Fibroblast of lung (primary cell): ENCODE data around the gene PFKFB3. TPM values are rescaled to one million over a fixed set of nuclear protein-coding genes. Genes with fewer than 3 reads are reported as not detected.
"Not testable (repeated sequence)": the region's sequence is repeated elsewhere in the genome, so short reads cannot be mapped to it uniquely, and the experiment has no call there.

Source experiments
- DNase-seq, 2 donors: peaks; one replicate each; pipeline versions ENCODE4 v3.0.0 to v3.0.0-alpha.2; 2010; ENCODE audit warnings: low read depth in 2 of 2
- H2AFZ ChIP-seq: 2 replicates; pipeline ENCODE4 v1.5.1; 2012; ENCODE audit warnings: low read length, control low read depth, inconsistent platforms
- H3K27ac ChIP-seq: 2 replicates; pipeline ENCODE4 v1.5.1; 2011; ENCODE audit warnings: low read length, control low read depth; ENCODE audit not compliant: insufficient read depth
- H3K27me3 ChIP-seq: 2 replicates; pipeline ENCODE4 v1.5.1; 2011; ENCODE audit warnings: mild to moderate bottlenecking, low read length; ENCODE audit not compliant: control insufficient read depth, insufficient read depth
- H3K36me3 ChIP-seq: 2 replicates; pipeline ENCODE4 v1.5.1; 2011; ENCODE audit warnings: low read length; ENCODE audit not compliant: control insufficient read depth, insufficient read depth
- H3K4me1 ChIP-seq: 2 replicates; pipeline ENCODE4 v1.5.1; 2011; ENCODE audit warnings: low read length; ENCODE audit not compliant: control insufficient read depth, insufficient read depth; ENCODE audit errors: extremely low read depth
- H3K4me2 ChIP-seq: 2 replicates; pipeline ENCODE4 v1.5.1; 2011; ENCODE audit warnings: low read length, control low read depth; ENCODE audit not compliant: insufficient read depth; ENCODE audit errors: extremely low read depth
- H3K4me3 ChIP-seq, 4 experiments: fragments of 200-600 bp in 1 of 4; sonication (generic) in 1 of 4; replicated peaks in 1 of 4; 2 replicates each; pipeline ENCODE4 v1.5.1; 2011 to 2016; ENCODE audit warnings: low read length in 4 of 4, low read depth in 3 of 4, mild to moderate bottlenecking in 3 of 4, control low read depth in 2 of 4, inconsistent platforms in 1 of 4, mixed read lengths in 1 of 4; ENCODE audit not compliant: insufficient read depth in 1 of 4; ENCODE audit errors: control extremely low read depth in 1 of 4
- H3K79me2 ChIP-seq: 2 replicates; pipeline ENCODE4 v1.5.1; 2012; ENCODE audit warnings: mild to moderate bottlenecking, low read length, inconsistent platforms; ENCODE audit not compliant: control insufficient read depth, insufficient read depth
- H3K9ac ChIP-seq: 2 replicates; pipeline ENCODE4 v1.5.1; 2011; ENCODE audit warnings: mild to moderate bottlenecking, low read length, control low read depth; ENCODE audit not compliant: insufficient read depth
- H3K9me3 ChIP-seq: 2 replicates; pipeline ENCODE4 v1.5.1; 2012; ENCODE audit warnings: low read depth, low read length; ENCODE audit not compliant: control insufficient read depth, insufficient read depth
- H4K20me1 ChIP-seq: 2 replicates; pipeline ENCODE4 v1.5.1; 2011; ENCODE audit warnings: low read length; ENCODE audit not compliant: control insufficient read depth, insufficient read depth; ENCODE audit errors: extremely low read depth
- EZH2 ChIP-seq: IDR thresholded peaks from 2 replicates; pipeline ENCODE4 v1.5.1; 2012; ENCODE audit warnings: low read length, control low read depth, mild to moderate bottlenecking; ENCODE audit errors: missing control alignments
- polyA plus RNA-seq, 2 donors: library from polyadenylated mRNA; depleted of rRNA in 1 of 2; stranded (reverse) in 1 of 2; unstranded in 1 of 2; fragments of >200 nt; gene quantifications; 2 replicates each; pipeline ENCODE4 v1.2.1, GENCODE V29; 2011 to 2012; ENCODE audit warnings: missing spikeins in 1 of 2
- total RNA-seq: library from RNA; depleted of rRNA; stranded (reverse); fragments of >200 nt; gene quantifications from 2 replicates; pipeline ENCODE4 v1.2.1, GENCODE V29; 2014
- TF ChIP-seq, protein P1 (sequence below), 2 donors: IDR thresholded peaks in 1 of 2; conservative IDR thresholded peaks in 1 of 2; 1 replicate in 1 of 2; 2 replicates in 1 of 2; pipeline ENCODE4 v1.5.1; 2011 to 2012; ENCODE audit warnings: low read length in 2 of 2, control low read depth in 1 of 2, inconsistent platforms in 1 of 2, low read depth in 1 of 2, mild to moderate bottlenecking in 1 of 2

Gene PFKFB3
- total and polyA plus RNA-seq, 2 donors (not counting 1 experiment from before 2014, with no cell fraction given), result 14.2 to 25.8 TPM

DNA sequence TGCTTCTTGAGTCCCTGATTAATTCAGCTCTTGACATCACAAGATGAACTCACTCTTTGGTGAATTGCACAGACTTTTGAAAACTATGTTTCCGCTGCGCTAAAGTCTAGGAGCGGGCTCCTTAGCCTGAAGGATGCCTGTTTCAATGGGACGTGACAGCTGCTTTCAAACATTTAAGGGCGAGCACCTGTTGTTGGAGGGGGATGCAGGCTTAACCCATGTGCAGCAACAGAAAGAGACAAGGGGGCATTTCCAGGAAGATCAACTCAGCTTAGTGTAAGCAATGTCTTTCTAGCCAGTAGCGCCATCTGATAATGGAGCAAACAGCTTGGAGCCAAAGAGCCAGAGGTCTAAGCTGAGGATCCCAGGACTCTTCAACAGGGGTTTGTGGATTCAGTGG is 8.4 kb upstream of the PFKFB3 start:
- Histone ChIP-seq H3K36me3 (no peaks in the 10 kb centered on the region), H3K9ac (no peak overlapping the region), H2AFZ (no peak overlapping the region), H3K4me2 (no peak overlapping the region), H3K27ac (no peak overlapping the region), H3K4me1 (peaks cover 8% of the 10 kb centered on the region), H3K4me3 (no peak overlapping the region), H3K27me3 (no peaks in the 10 kb centered on the region), H4K20me1 (no peaks in the 10 kb centered on the region), H3K79me2 (no peaks in the 10 kb centered on the region), H3K9me3 (no peaks in the 10 kb centered on the region)
- DNase-seq, result no peak
- TF ChIP-seq, protein P1, sequence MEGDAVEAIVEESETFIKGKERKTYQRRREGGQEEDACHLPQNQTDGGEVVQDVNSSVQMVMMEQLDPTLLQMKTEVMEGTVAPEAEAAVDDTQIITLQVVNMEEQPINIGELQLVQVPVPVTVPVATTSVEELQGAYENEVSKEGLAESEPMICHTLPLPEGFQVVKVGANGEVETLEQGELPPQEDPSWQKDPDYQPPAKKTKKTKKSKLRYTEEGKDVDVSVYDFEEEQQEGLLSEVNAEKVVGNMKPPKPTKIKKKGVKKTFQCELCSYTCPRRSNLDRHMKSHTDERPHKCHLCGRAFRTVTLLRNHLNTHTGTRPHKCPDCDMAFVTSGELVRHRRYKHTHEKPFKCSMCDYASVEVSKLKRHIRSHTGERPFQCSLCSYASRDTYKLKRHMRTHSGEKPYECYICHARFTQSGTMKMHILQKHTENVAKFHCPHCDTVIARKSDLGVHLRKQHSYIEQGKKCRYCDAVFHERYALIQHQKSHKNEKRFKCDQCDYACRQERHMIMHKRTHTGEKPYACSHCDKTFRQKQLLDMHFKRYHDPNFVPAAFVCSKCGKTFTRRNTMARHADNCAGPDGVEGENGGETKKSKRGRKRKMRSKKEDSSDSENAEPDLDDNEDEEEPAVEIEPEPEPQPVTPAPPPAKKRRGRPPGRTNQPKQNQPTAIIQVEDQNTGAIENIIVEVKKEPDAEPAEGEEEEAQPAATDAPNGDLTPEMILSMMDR (conservative IDR thresholded peaks at IDR 0.05 in 1 of 2, IDR thresholded peaks at IDR 0.05 in 1 of 2; ENCODE audit: low read depth in 1 of 2, low read length in 2 of 2), result no peak
- TF ChIP-seq EZH2, result no peak

DNA sequence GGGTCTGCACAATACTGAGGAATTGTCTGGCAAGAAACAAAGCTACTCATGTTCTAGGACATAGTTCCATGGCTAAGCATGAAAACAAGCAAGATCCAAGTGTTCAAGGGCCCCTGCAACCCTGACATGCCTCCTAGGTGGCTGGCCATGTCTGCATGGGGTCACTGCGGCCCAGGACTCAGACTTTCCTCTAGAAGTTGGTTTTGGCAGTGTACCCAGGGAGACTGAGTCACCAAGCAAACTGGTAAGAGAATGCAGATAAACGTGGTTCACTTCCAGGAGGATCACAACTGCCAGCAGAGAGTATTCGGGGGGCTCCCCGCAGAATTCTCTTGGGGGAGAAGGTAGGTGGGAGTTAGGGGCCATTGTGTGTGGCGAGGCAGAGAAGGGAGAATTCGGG is 7.4 kb upstream of the PFKFB3 start:
- peak in 1 of 2 donors; percentile 90 for DNase-seq
- no peak for TF ChIP-seq EZH2
- TF ChIP-seq, protein P1 (conservative IDR thresholded peaks at IDR 0.05 in 1 of 2, IDR thresholded peaks at IDR 0.05 in 1 of 2; ENCODE audit: low read depth in 1 of 2, low read length in 2 of 2), result no peak

DNA sequence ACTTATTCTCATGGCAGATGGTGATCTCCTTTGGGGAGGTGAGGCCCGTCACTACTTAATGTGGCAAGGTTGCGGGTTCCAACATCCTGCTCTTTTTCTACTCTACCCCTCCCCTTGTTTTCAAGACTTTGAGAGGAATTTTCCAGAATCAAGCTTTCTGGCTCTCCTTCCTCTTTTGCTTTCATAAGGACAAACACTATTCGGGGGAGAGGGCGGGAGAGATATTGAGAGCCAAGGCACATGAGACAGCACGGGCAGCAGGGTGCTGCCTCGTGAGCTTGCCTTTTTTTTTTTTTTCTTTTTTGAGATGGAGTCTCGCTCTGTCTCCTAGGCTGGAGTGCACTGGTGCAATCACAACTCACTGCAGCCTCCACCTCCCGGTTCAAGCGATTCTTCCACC is 6.9 kb upstream of the PFKFB3 start:
- Histone ChIP-seq H3K36me3 (no peaks in the 10 kb centered on the region), H3K9ac (no peak overlapping the region), H3K4me2 (peak overlapping the region; percentile 66), H3K9me3 (no peaks in the 10 kb centered on the region), H3K79me2 (no peaks in the 10 kb centered on the region), H4K20me1 (no peaks in the 10 kb centered on the region), H2AFZ (no peak overlapping the region), H3K27me3 (no peaks in the 10 kb centered on the region), H3K4me1 (peaks cover 10% of the 10 kb centered on the region), H3K27ac (no peak overlapping the region), H3K4me3 (no peak overlapping the region)
- TF ChIP-seq, protein P1 (conservative IDR thresholded peaks at IDR 0.05 in 1 of 2, IDR thresholded peaks at IDR 0.05 in 1 of 2; ENCODE audit: low read depth in 1 of 2, low read length in 2 of 2), result no peak
- TF ChIP-seq EZH2, result no peak
- DNase-seq, result peak; percentile 26 to 42

More for the DNA sequence above, 7.4 kb upstream of the PFKFB3 start:
- Histone ChIP-seq H3K36me3 (no peaks in the 10 kb centered on the region), H2AFZ (no peak overlapping the region), H3K27ac (no peak overlapping the region), H4K20me1 (no peaks in the 10 kb centered on the region), H3K4me1 (peaks cover 8% of the 10 kb centered on the region), H3K9me3 (no peaks in the 10 kb centered on the region), H3K27me3 (no peaks in the 10 kb centered on the region), H3K4me3 (no peak overlapping the region), H3K9ac (no peak overlapping the region), H3K4me2 (peak overlapping the region; percentile 66), H3K79me2 (no peaks in the 10 kb centered on the region)

DNA sequence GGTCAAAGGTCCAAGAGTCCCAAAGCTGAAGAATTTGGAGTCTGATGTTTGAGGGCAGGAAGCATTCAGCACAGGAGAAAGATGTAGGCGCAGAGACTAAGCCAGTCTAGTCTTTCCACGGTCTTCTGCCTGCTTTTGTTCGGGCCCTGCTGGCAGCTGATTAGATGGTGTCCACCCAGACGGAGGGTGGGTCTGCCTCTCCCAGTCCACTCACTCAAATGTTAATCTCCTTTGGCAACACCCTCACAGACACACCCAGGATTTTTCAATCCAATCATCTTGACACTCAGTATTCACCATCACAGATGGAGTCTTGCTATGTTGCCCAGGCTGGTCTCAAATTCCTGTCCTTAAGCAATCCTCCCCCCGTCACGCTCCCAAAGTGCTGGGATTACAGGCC is 6.2 kb upstream of the PFKFB3 start:
- H3K27ac ChIP-seq, H2AFZ ChIP-seq, H3K79me2 ChIP-seq, H3K9me3 ChIP-seq, H3K36me3 ChIP-seq, H3K4me3 ChIP-seq, H4K20me1 ChIP-seq, H3K27me3 ChIP-seq, H3K4me1 ChIP-seq, H3K9ac ChIP-seq, H3K4me2 ChIP-seq, DNase-seq: not testable (repeated sequence)
